Measurements from ENCODE around the gene PPIL6.

PPIL6 gene

GRCh38 chr6:109345986-109346385 lies 94.4 kb downstream of the PPIL6 start:
- Histone ChIP-seq H3K36me3 (ENCODE audit: insufficient read depth, low read length) (no peaks in the 10 kb centered on the region), H2AFZ (ENCODE audit: low read length, unreplicated experiment) (no peak overlapping the region), H3K27me3 (ENCODE audit: insufficient read depth, low read length) (no peaks in the 10 kb centered on the region), H3K4me3 (ENCODE audit: low read depth, low read length) (no peak overlapping the region), H3K79me2 (ENCODE audit: control insufficient read depth, insufficient read depth, low read length, unreplicated experiment) (no peaks in the 10 kb centered on the region), H3K4me1 (ENCODE audit: control insufficient read depth, insufficient read depth, low read length, unreplicated experiment) (no peaks in the 10 kb centered on the region), H3K27ac (ENCODE audit: low read depth, low read length) (no peak overlapping the region)

- H3K4me3 ChIP-seq (ENCODE audit: low read depth, low read length), result no peak overlapping the region
- H2AFZ ChIP-seq (ENCODE audit: low read length, unreplicated experiment), result no peak overlapping the region
- H3K27me3 ChIP-seq (ENCODE audit: insufficient read depth, low read length), result no peaks in the 10 kb centered on the region
- H3K36me3 ChIP-seq (ENCODE audit: insufficient read depth, low read length), result no peaks in the 10 kb centered on the region
- H3K4me1 ChIP-seq (ENCODE audit: control insufficient read depth, insufficient read depth, low read length, unreplicated experiment), result no peaks in the 10 kb centered on the region
- no peak overlapping the region for H3K27ac ChIP-seq (ENCODE audit: low read depth, low read length)
- no peaks in the 10 kb centered on the region for H3K79me2 ChIP-seq (ENCODE audit: control insufficient read depth, insufficient read depth, low read length, unreplicated experiment)
These were observed 96.2 kb downstream of the PPIL6 start for GRCh38 chr6:109344226-109344625.

DNA sequence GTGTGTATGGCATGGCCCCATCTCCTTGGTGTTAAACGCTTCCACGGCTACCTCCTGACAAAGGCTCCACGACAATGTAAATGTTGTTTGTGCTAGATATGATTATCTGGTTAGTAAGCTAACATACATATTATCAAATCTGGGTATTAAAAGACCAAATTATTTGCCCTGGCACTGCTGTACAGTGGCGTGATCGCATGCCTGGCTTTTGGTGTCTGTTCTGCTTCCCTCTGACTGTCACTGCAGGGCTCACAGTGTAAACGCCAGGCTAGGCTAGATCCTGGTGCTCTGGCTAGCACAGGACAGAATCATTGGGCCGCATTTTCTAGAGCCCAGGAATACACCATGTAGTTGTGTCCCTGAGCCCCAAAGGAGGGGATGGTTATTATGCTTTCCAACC lies 96.9 kb downstream of the PPIL6 start:
- H3K36me3 ChIP-seq (ENCODE audit: insufficient read depth, low read length), result no peaks in the 10 kb centered on the region
- no peak overlapping the region for H3K4me3 ChIP-seq (ENCODE audit: low read depth, low read length)
- H3K27ac ChIP-seq (ENCODE audit: low read depth, low read length), result no peak overlapping the region
- H3K79me2 ChIP-seq (ENCODE audit: control insufficient read depth, insufficient read depth, low read length, unreplicated experiment), result no peaks in the 10 kb centered on the region
- no peaks in the 10 kb centered on the region for H3K4me1 ChIP-seq (ENCODE audit: control insufficient read depth, insufficient read depth, low read length, unreplicated experiment)
- H3K27me3 ChIP-seq (ENCODE audit: insufficient read depth, low read length), result no peaks in the 10 kb centered on the region
- H2AFZ ChIP-seq (ENCODE audit: low read length, unreplicated experiment), result no peak overlapping the region

GRCh38 chr6:109342911-109343310 lies 97.5 kb downstream of the PPIL6 start:
- H3K27me3 ChIP-seq (ENCODE audit: insufficient read depth, low read length), result no peaks in the 10 kb centered on the region
- H3K27ac ChIP-seq (ENCODE audit: low read depth, low read length), result no peak overlapping the region
- H3K36me3 ChIP-seq (ENCODE audit: insufficient read depth, low read length), result no peaks in the 10 kb centered on the region
- H2AFZ ChIP-seq (ENCODE audit: low read length, unreplicated experiment), result no peak overlapping the region
- H3K79me2 ChIP-seq (ENCODE audit: control insufficient read depth, insufficient read depth, low read length, unreplicated experiment), result no peaks in the 10 kb centered on the region
- H3K4me3 ChIP-seq (ENCODE audit: low read depth, low read length), result no peak overlapping the region
- no peaks in the 10 kb centered on the region for H3K4me1 ChIP-seq (ENCODE audit: control insufficient read depth, insufficient read depth, low read length, unreplicated experiment)

GRCh38 chr6:109342506-109342905 lies 97.9 kb downstream of the PPIL6 start:
- Histone ChIP-seq H3K36me3 (ENCODE audit: insufficient read depth, low read length) (no peaks in the 10 kb centered on the region), H3K4me1 (ENCODE audit: control insufficient read depth, insufficient read depth, low read length, unreplicated experiment) (no peaks in the 10 kb centered on the region), H3K27me3 (ENCODE audit: insufficient read depth, low read length) (no peaks in the 10 kb centered on the region), H3K79me2 (ENCODE audit: control insufficient read depth, insufficient read depth, low read length, unreplicated experiment) (no peaks in the 10 kb centered on the region), H3K4me3 (ENCODE audit: low read depth, low read length) (no peak overlapping the region), H3K27ac (ENCODE audit: low read depth, low read length) (no peak overlapping the region), H2AFZ (ENCODE audit: low read length, unreplicated experiment) (no peak overlapping the region)

GRCh38 chr6:109340811-109341210 lies 99.6 kb downstream of the PPIL6 start:
- Histone ChIP-seq H3K4me3 (ENCODE audit: low read depth, low read length) (no peak overlapping the region), H3K79me2 (ENCODE audit: control insufficient read depth, insufficient read depth, low read length, unreplicated experiment) (no peaks in the 10 kb centered on the region), H2AFZ (ENCODE audit: low read length, unreplicated experiment) (no peak overlapping the region), H3K27me3 (ENCODE audit: insufficient read depth, low read length) (no peaks in the 10 kb centered on the region), H3K36me3 (ENCODE audit: insufficient read depth, low read length) (no peaks in the 10 kb centered on the region), H3K4me1 (ENCODE audit: control insufficient read depth, insufficient read depth, low read length, unreplicated experiment) (peaks cover 5% of the 10 kb centered on the region), H3K27ac (ENCODE audit: low read depth, low read length) (no peak overlapping the region)
